NK-92 (cell line): ENCODE measurements around the gene DNLZ.
"Not testable (repeated sequence)": the region's sequence is repeated elsewhere in the genome, so short reads cannot be mapped to it uniquely, and the experiment has no call there.

ENCODE experiments used
- DNase-seq: peaks from one replicate; lab custom pipeline; 2025; ENCODE audit not compliant: unreplicated experiment; lab: John Stamatoyannopoulos, UW

The DNLZ gene

DNA sequence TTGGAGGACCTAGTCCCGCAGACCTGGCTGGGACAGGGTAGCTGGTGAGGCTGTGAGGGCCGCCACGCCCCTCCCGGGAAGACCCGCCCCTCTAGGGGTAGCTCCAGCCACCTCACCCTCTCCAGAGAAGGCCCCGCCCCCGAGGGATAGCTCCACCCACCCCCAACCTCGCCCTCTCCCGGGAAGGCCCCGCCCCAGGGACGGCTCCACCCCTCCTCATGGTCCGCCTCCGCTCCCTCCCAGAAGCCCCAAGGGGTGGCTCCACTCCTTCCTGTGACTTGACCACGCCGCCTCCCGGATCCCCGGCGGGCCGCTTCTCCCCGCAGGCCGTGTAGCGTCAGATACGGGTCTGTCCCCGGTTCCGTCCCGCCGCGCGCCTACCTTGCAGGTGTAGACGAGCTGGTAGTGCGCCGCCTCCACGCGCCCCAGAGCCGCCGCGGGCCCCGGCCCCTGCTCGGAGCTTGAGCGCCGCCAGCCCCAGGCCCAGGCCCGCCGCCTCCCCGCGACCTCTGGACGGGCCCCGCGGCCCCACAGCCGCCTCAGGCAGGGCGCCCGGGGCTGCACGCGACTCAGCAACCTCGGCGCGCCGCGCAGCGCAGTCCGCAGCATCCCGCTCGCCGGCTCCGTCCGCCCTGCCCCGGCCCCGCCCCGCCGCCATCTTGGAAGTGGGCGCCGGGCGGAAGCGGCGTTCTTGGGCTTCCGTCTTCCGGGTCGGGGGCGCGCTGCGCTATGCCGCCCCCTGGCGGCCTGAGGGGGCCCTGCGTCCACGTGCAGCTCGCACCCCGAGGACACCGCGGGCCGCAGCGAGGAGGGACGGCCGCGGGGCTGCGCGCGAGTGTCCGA lies at the start of gene DNLZ:
TSS of gene DNLZ (minus strand) at position 639 of the 843 bp plus-strand sequence. CDS start at position 609, 30 bp downstream.
- no peak for DNase-seq

DNA sequence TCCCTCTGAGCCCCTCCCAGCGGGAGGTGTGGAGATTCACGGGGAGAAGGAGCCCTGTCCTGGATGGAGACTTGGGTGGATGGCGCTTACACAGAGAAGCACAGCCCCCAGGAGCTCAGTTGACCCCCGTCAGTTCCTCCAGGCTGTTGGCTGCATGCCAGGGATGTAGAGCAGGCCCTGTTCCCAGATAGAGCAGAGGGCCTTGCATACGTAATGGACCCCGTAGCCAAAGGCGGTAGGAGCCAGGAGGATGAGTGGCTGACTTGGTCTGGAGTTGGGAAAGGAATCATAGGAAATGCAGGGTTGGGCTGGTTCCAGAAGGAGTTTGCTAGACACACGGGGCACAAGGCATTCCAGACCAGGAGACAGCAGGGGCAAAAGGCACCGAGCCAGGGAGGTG lies 49.4 kb upstream of the DNLZ start:
- DNase-seq = no peak

DNA sequence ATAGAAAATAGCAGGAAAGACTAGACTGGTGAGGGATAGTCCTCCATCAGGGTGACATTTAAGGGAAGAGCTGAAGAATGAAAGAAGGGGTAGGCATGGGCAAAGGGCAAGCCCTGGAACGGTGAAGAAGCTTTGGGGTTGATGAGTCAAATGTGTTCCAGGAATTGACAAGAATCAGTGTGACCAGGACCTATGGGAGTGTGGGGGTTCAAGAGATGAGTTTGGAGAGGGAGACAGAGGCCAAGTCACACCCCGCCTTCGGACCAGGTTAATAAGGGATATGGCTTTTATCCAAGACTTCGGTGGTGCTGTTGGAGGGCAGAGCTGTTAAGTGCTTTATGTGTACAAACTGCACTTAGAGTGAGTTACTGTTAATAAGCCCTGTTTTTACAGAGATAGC lies 47.8 kb upstream of the DNLZ start:
- no peak for DNase-seq

DNA sequence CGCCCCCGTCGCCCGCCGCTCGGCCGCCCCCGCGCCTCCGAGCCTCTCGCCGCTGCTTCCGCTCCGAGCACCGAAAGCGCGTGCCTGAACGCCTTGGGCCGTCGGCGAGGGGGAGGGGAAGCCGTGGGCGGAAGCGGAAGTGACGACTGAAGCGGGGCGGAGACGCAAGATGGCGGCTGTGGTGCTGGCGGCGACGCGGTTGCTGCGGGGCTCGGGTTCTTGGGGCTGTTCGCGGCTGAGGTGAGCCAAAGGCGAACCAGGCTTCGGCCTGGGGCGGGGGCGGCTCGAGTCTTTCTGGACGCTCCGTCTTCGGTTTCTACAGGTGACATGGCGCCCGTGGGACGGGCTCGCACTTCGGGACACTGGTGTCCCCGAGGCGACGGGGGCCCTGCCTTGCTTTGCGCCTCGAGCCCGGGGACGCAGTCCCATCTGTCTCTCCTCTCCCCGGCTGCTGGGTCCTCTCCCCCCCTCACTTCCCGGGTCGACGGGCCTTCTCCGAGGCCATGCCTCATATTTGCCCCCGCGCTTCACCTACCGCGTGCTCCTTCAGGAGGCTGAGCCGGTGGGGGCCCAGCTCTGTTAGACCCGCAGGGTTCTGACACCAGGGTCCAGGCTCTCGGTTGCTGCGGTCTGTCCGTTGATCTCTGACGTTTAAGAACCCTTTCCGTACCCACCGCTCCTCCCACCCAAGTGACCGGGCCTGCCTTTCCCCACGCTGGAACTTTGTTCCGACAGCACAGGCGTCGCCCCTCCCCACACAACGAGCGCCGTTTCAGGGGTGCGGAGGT lies 47.1 kb upstream of the DNLZ start, which contains the start of the genes ENTR1 and PMPCA:
TSS of gene ENTR1 (minus strand) at position 115 of the 788 bp plus-strand sequence. CDS start 217 bp downstream, outside the sequence.
TSS of gene PMPCA (plus strand) at position 159 of the 788 bp plus-strand sequence. CDS start at position 170, 11 bp downstream.
- peak; percentile 60 for DNase-seq

DNA sequence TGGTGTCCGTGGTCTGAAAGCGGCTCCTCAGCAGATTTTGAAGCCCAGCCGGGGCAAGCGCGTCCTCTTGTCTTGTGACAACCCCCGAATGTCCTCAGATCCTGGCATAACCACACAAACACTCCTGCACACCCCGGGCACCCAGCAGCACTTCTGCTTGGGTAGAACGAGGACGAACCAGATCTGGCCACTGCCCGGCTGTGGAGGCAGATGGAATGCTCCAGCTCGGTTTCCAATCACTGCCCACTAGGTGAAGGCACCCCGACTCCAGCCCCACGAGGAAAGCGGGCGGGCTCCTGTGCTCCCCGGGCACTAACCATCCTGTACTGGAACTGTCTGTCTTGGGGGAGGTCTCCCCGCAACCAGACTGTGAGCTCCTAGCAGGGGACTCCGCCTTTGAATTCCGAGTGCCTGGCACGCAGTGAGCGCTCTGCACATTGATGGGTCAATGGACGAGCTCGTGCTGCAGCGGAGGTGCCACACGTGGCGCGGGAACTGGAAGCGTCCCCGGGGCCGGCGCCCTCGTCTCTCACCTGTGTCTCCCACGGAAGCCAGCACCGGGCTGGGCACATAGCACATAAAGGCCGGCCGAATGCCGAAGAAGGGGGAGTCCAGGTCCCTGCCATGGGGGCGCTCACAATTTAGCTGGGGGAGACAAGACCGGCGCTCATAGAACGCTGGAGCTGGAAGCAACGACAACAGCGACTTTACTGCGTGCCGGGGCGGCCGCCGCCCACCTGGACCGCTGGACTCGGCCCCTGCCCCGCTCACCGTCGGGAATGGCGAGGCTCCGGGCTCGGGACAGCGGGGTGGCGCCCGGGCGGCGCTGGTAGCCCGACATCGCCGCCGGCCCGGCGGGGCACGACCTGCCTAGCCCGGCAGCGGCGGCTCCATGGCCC lies 46.3 kb upstream of the DNLZ start:
- no peak for DNase-seq

DNA sequence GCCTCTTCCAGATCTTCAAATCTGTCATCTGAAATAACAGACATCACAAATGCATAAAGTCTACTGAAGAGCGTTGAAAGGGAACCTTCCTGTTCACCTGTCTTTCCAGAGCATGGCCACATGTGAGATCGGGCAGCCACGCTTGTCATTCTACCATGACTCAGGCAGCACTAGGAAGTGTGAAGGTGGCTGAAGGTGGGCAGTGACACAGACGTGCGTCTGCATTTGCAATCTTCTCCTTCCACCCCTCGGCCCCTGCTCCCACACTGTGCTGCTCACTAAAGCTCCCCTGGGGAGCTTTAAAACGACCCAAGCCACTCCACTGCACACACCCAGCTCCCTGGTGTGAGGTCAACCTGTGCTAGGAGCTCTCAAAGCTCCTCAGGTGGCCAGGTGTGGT lies 44.4 kb upstream of the DNLZ start:
- DNase-seq = no peak

DNA sequence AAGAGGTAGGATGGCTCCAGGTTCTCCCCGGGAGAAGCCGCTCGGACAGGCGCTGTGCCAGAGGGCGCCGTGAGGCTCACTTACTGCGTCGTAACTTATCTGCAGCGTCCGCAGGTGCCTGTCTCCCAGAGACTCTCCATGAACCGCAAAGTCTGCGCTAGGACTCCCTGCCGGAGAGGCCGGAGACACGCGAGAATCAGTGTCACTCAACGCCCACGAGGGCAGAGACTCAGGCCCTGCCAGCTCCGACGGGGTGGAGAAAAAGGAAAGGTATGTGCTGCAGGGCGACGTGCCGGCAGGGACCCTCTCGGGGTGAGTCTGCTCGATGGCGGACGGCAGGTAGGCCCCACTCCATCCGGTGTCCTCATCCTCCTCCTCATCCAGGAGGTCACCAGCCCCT lies 43.5 kb upstream of the DNLZ start:
- not testable (repeated sequence) for DNase-seq

DNA sequence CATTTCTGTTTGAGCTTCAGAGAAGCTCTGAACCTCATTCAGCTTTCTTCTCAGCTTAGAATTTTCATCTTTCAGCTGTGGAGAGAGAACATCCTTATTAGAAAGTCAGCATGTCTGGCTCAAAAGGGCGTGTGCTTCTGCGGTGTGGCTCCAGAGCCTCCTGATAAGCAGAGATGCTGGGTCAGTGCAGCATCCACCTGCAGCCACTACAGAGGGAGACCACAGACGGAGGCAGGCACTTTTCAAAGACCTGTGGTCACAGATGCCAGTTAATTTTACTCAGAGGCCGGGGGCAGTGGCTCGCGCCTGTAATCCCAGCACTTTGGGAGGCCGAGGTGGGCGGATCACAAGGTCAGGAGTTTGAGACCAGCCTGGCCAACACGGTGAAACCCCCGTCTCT lies 42.4 kb upstream of the DNLZ start:
- not testable (repeated sequence) for DNase-seq

DNA sequence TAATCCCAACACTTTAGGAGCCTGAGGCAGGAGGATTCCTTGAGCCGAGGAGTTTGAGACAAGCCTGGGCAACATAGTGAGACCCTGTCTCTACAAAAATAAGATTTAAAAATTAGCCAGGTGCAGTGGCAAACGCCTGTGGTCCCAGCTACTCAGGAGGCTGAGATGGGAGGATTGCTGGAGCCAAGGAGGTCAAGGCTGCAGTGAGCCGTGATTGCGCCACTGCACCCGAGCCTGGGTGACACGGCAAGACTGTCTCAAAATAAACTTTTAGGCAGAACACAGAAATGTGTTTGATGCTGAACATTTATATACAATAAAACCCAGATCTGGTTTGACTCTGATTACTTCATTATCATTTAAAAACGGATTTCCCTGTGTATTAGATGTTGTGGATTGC lies 41.9 kb upstream of the DNLZ start:
- DNase-seq = no peak

DNA sequence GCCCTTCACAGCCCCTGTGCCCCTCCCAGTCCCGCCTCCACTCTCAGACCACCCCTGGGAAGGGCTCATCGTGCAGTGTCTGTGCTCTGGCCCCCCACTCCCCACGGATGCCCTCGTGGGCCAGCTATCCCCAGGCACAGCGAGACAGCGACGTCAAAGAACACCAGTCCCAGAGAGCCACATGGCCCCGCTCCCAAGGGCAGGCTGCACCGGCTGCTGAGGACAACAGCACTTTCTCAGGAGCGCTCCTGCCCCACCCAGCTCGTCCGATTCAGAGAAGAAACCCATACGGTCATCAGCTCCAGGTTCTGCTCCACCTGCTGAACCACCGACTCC lies 41.2 kb upstream of the DNLZ start:
- DNase-seq = no peak

DNA sequence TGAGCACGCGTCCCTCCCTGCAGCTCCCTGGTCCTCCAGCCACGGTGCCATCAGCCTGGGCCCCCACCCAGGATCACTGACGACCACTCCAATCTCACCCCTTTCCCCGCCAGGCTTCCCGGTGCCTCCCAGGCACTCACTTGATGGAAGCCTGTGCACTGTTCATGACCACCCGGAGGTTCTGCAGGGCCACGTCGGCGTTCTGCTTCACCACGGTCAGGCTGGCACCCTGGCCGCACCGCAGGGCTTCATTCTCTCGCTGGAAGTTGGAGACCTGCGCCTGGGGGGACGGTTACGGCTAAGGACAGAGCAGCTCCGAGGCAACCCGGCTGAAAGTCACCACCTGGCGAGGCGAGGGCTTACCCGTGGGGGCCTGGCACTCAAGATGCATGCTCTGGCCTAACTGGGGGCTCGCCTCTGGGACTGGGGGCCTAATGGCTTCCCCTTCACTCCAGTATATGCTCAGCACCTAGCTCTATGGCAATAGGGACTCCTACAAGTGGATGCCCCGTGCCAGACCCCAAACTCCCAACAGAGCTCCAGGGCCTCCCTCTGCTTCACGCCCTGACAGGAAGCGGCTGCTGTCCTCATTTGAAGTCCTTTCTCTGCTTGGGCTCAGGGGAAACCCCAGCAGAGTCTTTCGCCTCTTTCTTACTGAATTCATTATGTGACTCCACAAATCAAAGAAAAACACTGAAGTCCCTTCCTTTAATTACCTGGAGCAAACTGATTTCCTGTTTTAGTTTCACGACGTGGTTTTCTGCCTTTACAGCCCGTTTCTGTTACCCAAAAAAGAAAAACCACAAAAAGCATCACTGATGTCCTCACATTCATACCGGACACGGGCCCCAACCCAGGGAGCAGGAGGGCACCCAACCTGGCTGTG lies 40.6 kb upstream of the DNLZ start:
- peak; percentile 43 for DNase-seq

DNA sequence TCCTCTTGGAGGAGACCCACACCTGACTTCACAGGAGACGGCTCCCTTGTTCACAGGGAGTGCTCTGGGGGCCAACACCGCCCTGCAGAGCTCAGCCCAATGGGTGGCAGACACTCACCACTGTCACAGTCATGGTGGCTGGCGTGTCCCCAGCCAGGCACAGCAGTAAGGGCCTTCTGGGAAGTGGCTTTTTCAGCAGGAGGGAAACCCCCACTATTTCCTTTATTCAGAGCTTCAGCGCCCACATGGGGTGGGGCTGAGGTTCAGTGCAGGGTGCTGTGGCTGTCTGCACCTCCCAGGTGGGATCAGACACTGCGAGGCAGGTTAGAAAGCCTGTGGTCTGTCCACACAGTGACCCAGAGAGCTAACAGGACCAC lies 40.0 kb upstream of the DNLZ start:
- no peak for DNase-seq

DNA sequence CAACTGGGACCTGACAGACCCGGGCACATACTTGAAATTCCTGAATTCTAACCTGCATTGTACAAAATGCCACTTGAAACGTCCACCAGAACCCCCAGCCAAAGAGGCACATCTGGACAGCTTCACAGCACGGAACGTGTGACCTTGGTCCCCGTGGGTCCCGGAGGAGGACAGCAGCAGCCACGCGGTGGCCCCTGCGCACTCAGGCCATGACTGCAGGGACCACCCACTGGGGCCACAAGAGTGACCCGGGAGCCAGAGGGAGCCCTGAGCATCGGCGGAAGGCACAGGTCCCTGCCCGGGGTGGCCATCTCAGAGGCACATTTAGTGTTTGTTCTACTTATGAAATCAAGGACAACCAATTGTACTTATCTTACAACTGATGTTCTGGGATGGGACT lies 38.5 kb upstream of the DNLZ start:
- DNase-seq = no peak

DNA sequence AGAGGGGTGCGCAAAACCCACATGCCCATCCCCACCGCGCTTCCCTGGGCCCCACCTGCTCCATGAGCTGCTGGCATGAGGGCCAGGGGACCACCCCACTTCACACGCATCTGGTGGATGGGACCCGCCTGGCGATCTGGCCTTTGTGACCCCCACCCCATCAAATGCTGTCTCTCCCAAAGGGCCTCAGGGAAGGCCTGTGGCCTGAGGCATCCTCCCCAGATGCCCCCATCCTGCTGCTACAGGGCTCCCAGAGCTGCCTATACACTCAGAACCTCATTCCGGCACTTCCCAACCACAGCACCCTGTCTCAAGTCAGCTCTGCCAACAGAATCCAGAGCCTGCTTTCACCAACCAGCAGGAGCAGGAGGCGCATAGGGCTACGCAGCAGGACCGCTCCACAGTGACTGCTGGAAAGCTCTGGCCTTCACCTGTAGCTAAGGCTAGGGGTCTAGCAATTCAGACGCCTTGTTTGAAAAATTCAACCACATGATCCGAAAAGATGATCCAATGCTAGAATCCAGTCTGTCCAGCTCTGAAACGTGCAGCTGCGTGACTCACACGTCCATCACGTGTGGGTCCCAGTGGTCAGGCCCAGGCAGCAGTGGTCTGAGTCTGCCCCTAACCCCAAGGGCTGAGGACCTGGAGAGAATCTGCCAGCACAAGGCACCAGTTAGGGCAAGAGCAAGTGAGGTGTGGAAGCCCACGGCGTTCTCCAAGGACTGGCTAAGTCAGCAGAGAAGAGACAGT lies 37.8 kb upstream of the DNLZ start:
- DNase-seq = no peak

DNA sequence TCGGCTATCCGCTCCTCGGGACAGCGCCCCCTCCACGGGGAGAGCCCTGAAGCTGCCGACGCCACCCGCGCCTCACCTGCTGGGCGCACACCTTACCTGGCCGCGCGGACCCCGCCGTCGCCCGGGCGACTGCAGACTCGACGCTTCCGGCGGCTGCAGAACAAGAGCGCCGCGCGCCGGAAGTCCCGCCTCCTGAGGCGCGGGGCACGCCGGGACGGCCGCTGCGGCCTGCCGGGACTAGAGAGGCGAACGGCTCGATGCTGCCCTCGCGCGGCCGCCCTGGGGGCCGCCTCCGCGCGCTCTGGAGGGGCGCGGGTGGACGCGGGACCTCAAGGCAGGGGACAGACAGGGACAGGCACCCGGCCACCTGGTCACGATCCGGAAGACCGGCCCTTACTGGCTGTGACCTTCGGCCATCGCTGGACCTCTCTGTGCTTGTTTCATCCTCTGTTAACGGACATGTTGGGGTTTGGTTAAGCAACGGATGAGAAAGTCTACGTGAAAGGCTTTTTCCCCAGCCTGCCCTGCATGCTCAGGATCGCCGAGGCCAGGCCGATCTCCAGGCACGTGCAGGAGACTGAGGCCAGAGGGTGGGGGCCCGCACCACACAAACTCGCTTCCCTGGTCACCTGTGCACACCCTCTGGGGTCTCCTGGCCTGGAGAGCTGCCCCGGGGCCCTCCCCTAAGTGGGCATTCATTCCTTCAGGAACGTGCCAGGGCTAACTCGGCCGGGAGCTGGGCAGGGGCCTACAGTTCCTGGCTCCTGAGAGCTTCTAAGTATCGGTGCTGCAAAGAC lies 36.7 kb upstream of the DNLZ start, which contains the start of gene SNAPC4:
TSS of gene SNAPC4 (minus strand) at position 133 of the 797 bp plus-strand sequence. CDS start 1,742 bp downstream, outside the sequence.
- DNase-seq = no peak

DNA sequence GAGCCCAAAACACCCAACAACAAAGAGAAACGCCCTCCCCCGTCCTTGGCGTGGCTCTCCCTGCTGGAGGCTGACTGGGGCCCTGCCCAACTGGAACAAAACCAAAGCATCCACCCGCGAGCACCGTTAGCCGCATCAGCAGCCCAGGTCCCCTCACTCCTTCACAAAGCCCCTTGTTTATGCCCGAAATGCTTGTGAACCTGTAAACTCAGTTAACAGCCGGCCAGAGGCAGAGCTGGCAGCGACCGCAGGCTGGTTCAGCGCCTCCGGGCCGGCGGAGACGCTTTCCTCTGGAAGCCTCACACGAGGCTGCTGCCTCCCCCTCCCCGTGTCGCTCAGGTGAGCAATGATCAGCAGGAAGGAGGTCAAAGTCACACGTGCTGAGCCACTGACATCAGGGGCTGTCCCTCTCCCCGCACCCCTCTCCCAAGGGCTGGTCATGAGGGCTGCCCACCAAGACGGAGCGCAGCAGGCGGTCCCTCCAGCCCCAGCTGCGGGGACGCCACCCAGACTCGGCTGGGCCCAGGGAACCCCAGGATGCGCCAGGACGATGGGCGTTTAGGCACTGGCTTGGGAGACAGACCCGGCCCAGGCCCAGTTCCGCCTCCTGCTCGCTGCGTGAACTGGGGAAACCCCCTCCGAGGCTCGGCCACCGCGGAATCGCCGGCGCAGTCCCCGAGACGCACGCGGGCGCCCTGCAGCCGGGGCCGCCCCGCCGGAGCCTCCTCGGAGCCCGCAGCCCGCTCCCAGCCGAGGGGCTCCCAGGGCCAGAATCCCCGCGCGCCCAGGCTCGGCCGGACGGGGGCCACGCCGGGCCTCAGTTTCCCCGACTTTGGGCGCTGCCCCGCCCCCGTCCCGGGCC lies 35.9 kb upstream of the DNLZ start:
- no peak for DNase-seq

DNA sequence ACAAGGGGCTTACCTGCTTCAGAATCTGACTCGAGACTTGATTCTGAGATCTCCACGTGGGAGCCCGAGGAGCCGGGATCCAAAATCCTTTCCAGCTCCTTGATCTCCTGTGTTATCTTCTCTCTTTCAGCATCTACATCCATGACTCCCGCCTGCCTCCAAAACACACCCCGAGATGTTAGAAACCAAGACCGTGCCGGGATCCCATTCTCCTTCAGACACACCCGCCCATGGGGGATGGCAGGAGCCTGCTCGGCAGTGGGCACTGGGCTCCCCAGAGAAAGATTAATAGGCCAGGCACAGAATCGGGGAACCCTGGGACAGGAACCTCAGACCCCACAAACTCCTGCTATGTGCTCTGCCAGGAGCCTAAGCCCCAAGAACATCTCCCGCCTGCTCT lies 34.7 kb upstream of the DNLZ start:
- no peak for DNase-seq

DNA sequence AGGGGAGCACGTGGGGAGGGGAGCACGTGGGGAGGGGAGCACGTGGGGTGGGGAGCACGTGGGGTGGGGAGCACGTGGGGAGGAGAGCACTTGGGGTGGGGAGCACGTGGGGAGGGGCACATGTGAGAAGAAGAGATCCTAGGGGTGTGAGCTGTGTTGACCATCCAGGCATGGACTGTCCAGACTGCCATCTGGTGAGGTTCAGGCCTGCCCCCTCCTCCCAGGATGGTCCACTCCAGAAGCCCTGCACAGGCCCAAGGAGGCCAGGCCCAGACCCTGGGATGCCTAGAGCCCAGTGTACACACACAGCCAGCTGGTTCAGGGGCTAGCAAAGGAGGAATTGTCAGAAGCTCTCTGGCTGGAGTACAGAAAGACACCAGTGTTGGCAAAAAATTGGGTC lies 34.1 kb upstream of the DNLZ start:
- no peak for DNase-seq
